Measurements from ENCODE around the gene RECQL5.

Gene RECQL5

DNA sequence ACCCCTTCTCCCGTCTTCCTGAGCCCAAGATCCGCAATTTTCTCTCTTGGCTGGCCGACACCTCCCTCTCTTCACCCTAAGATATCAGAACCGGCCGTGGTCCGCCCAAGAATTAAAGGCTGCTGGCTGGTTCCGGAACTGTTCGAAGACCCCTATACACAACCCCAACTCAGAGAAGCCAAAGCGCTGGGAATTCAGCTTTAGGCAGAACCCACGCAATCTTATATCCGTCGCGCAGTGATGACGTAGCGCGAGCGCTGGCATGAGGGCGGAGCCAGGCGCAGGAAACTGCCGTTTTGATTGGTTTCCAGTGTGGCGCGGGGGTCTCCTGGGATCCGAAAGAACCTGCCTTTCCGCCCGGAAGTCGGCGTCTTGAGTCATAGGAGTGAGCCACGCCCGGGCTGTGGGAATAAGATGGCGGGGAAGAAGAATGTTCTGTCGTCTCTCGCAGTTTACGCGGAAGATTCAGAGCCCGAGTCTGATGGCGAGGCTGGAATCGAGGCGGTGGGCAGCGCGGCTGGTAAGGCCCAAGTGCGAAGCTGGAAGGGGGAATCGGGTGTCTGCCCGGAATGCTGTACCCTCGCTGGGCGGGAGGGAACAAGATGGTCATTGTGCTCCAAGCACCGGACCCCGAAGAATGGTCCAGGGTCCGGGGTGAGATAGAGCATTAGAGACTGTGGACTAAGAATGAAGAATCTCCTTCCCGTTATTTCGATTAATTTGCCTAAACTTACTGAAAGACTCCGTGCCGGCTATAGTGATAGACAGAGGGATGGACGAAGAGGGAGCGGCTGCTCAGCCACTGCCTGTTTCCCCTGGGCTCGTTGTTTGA, at the start of gene RECQL5, which contains the start of gene SAP30BP:
RECQL5 (minus strand) TSS at position 196 of the 832 bp plus-strand sequence. CDS start 597 bp downstream, outside the sequence.
SAP30BP (plus strand) TSS at position 380 of the 832 bp plus-strand sequence; CDS start at position 415, 35 bp downstream.
- FAIRE-seq, result no peak
- TF ChIP-seq, protein P1, sequence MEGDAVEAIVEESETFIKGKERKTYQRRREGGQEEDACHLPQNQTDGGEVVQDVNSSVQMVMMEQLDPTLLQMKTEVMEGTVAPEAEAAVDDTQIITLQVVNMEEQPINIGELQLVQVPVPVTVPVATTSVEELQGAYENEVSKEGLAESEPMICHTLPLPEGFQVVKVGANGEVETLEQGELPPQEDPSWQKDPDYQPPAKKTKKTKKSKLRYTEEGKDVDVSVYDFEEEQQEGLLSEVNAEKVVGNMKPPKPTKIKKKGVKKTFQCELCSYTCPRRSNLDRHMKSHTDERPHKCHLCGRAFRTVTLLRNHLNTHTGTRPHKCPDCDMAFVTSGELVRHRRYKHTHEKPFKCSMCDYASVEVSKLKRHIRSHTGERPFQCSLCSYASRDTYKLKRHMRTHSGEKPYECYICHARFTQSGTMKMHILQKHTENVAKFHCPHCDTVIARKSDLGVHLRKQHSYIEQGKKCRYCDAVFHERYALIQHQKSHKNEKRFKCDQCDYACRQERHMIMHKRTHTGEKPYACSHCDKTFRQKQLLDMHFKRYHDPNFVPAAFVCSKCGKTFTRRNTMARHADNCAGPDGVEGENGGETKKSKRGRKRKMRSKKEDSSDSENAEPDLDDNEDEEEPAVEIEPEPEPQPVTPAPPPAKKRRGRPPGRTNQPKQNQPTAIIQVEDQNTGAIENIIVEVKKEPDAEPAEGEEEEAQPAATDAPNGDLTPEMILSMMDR (IDR thresholded peaks at IDR 0.05; ENCODE audit: insufficient read depth, missing control alignments), result no peak
- peak; percentile 78 for DNase-seq (ENCODE audit: insufficient read length, low spot score)

DNA sequence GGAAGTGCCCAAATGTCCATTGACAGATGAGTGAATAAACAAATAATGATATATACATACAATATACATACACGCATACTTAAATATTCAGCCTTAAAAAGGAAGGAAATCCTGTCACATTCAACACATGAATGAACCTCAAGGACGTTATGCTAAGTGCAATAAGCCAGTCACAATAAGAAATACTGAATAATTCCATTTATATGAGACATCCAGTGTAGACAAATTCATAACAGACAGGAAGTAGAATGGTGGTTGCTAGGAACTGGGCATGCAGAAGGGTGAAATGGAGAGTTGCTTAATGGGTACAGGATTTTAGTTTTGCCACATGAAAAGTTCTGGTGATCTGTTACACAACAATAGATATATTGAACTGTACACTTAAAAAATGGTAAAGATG, 45.5 kb upstream of the RECQL5 start:
- FAIRE-seq (no peak), DNase-seq (ENCODE audit: insufficient read length, low spot score) (no peak)
- TF ChIP-seq, protein P1 (IDR thresholded peaks at IDR 0.05; ENCODE audit: insufficient read depth, missing control alignments), result no peak

DNA sequence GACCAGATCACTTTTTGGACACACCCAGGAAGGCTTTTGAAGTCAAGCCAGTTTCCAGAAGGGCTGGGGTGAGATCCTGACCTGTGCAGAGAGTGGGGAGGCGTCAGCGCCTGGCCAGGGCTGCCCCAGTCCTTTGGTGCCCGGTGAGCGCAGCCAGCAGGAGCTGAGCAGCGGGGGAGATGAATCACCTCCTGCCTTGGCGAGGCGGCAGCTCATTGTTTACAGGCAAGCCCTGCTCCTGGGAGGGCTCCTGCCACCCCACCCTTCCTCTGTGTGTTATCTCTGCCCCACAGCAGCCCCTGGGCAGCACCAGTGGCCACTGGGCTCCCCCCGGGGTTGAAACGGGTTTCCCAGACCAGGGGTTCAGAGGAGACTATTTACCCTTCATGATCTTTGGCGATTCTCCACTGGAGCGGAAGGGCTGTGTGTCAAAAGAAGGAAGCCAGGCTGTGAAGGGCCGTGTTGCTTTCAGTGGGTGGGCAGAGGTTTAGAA, 40.2 kb upstream of the RECQL5 start:
- no peak for FAIRE-seq

DNA sequence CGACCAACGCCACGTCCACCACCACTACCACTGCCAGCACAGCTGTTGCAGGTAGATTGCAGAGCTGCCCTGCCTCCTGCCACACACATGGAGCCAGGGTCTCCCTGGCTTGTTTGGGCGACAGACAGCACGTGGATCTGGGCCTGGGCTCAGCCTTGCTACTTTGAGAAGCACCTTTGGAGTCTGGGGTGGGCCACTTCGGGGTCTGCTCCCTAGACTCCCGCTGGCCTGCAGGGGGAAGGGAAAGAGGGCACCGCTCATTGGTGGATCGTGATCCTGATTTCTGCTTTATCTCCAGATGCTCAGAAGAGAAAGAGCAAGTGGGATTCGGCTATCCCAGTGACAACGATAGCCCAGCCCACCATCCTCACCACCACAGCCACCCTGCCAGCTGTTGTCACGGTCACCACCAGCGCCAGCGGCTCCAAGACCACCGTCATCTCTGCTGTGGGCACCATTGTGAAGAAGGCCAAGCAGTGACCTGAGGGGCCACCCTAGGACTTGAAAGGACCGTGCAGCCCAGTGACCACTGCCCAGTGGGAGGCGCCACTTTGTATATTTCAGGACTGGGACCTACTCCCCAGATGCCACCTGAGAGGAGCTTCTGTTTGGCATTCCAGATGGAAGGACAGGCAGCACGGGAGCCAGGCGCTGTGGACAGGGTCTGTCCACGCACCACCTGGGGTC, 39.2 kb upstream of the RECQL5 start:
- DNase-seq (ENCODE audit: insufficient read length, low spot score) (no peak), FAIRE-seq (no peak)
- TF ChIP-seq, protein P1 (IDR thresholded peaks at IDR 0.05; ENCODE audit: insufficient read depth, missing control alignments), result no peak

More for the DNA sequence above, 40.2 kb upstream of the RECQL5 start:
- no peak for DNase-seq (ENCODE audit: insufficient read length, low spot score)
- TF ChIP-seq, protein P1 (IDR thresholded peaks at IDR 0.05; ENCODE audit: insufficient read depth, missing control alignments), result no peak

DNA sequence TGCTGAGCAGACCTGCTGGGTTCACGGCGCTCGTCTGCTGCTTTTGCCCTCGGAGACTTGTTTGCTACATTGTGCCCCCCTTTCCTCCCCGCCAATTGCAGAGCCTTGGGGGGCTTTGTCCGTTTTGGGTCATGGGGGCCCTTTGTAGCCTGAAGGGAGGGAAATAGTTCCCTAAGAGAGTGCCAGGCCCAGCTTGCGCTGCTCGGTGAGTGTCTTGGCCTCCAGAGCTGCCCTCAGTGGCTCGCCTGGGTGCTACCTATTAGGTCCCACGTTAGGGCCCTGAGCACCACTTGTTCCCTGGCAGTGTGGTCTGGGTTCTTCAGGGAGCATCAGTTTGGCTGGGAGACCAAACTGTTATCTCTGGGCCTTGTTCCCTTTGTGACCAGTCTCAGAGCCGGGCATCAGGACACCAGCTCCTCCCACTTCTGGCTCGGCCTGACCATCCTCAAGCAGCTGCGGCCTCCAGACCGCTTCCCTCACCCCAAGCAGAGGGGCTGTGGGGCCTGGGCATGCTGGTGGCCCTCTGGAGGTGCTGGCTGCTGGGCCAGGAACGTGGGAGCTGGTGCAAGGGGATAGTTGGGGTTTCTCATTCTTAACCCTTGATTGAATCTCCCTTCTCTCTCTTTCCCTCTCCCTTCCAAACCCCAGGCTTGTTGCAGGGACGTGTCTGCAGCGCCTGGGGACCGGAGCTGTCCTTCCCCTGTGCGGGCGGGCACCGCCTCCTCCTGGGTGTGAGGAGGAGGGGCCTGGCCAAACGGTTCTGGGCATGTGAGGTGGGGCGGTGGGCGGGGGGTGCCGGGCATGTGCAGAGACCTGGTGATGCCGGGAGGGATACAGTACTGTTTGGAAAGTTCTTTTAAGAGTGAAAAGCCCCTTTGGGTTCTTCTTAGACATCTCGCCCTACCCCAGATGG, 38.3 kb upstream of the RECQL5 start:
- DNase-seq (ENCODE audit: insufficient read length, low spot score) (no peak), FAIRE-seq (no peak)
- TF ChIP-seq, protein P1 (IDR thresholded peaks at IDR 0.05; ENCODE audit: insufficient read depth, missing control alignments), result no peak

DNA sequence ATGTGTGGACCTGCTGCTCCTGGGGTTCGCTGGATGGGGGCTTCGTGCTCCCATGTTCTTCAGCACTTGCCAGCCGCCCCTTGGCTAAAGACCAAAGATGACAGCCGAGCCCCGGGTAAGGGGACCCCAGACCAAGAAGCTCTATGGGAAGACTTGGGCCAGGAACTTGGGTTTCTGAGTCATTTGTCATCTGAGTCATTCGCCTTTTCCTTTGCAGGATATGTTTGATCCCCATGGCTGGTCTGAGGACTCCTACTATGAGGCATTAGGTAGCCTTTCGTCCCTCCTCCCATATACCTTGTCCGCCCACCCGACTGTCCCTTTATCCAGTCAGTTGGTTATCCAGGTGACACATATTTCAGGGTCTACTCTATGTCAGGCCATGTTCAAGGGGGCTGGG, 36.6 kb upstream of the RECQL5 start:
- DNase-seq (ENCODE audit: insufficient read length, low spot score) (no peak), FAIRE-seq (no peak)
- TF ChIP-seq, protein P1 (IDR thresholded peaks at IDR 0.05; ENCODE audit: insufficient read depth, missing control alignments), result no peak

Data from D721Med (cell line).